IPS-18c (cell line): Measurements from ENCODE around the gene TMEM59.
A peak's percentile ranks its signal among the peaks of the same experiment; 100 is the strongest.
"Not testable (repeated sequence)": the region's sequence is repeated elsewhere in the genome, so short reads cannot be mapped to it uniquely, and the experiment has no call there.

Source experiments
- H3K4me3 ChIP-seq: 2 replicates; pipeline ENCODE4 v1.7.0; 2013; ENCODE audit warnings: low read depth, mild to moderate bottlenecking, low read length, moderate library complexity; ENCODE audit not compliant: insufficient read depth
- H3K9me3 ChIP-seq: one replicate; pipeline ENCODE4 v1.6.1; 2013; ENCODE audit warnings: mild to moderate bottlenecking, low read length, moderate library complexity; ENCODE audit not compliant: control insufficient read depth, insufficient read depth

Gene TMEM59

GRCh38 chr1:54052934-54053744 lies at the start of gene TMEM59, which contains the start of gene TCEANC2:
Gene TMEM59, minus strand, starts transcription at chr1:54053204. Its CDS starts 16 bp downstream, at chr1:54053188.
Gene TCEANC2, plus strand, starts transcription at chr1:54053608. Its CDS starts 815 bp downstream, at chr1:54054423.
- no peaks in the 10 kb centered on the region for H3K9me3 ChIP-seq
- H3K4me3 ChIP-seq = peak within 1 kb of the TSS; percentile 61

DNA sequence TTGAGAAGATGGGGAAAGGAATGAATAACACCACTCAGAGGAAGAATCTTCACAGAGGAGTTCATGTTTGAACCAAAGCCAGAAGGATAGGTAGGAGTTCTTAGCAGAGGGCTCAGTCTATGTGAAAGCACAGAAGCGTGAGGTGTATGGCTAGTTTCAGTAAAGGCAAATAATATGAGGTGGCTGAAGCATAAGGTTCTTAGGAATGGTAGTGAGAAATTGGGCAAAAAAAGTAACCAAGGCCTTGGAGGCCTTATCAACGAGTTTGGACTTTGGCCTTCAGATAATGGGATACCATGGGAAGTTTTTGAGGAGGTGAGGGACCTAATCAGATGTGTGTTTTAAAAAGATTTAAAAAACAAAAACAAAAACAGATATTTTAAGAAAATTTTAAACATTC lies 47.5 kb upstream of the TMEM59 start:
- no peaks in the 10 kb centered on the region for H3K9me3 ChIP-seq
- no peak overlapping the region for H3K4me3 ChIP-seq

- no peak overlapping the region for H3K4me3 ChIP-seq
- H3K9me3 ChIP-seq = no peaks in the 10 kb centered on the region
Observed at GRCh38 chr1:54099061-54099610, 46.1 kb upstream of the TMEM59 start.

DNA sequence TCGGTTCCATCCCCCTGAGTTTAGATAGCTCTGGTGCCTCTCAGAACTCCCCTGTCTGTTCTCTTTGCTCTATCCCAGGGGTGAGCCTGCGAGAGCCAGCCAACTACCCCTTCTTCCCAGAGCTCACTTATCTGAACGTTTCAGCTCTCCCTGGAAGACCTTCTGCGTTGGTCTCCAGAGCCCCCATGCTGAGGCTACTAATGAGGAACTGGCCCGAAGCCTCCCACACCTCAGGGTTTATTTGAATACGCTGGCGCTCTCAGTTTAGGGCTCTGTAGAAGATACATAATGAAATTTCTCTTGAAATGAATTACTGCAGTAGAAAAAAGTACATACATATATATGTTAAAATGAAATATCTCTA lies 43.9 kb upstream of the TMEM59 start:
- H3K4me3 ChIP-seq = no peak overlapping the region
- H3K9me3 ChIP-seq = no peaks in the 10 kb centered on the region

DNA sequence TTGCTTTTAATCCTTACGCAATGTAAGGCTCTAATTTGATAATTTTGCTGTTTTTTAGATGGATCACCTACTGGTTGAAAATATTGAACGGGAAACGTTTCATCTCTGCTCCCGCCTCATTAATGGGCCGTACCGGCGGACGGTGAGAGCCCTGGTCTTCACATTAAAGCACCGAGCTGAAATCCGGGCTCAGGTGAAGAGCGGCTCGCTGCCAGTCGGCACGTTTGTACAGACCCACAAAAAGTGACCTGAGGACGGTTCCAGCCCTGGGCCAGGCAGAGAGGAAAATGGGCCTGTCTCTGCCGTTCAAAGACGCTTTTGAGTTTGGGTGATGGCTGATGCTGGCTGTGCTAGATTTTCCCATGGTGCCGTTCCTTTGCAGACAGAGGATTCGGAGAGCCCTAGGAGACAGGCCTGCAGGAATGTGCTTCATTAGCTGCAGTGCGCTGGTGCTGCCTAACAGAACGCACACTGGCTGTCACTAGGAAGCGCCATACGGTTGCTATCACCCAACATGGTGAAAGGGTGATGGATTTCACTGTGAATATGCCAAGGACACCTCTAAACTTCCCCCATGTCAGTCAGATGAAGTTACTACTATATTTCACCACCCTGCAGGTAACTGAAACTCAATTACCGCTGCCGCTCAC lies 43.3 kb upstream of the TMEM59 start:
- H3K9me3 ChIP-seq = no peaks in the 10 kb centered on the region
- H3K4me3 ChIP-seq = no peak overlapping the region

GRCh38 chr1:54095546-54096226 lies 42.7 kb upstream of the TMEM59 start:
- no peak overlapping the region for H3K4me3 ChIP-seq
- H3K9me3 ChIP-seq = no peaks in the 10 kb centered on the region

GRCh38 chr1:54094730-54095105 lies 41.7 kb upstream of the TMEM59 start:
- H3K4me3 ChIP-seq, H3K9me3 ChIP-seq: not testable (repeated sequence)

GRCh38 chr1:54094001-54094729 lies 41.2 kb upstream of the TMEM59 start:
- Histone ChIP-seq H3K4me3 (no peak overlapping the region), H3K9me3 (no peaks in the 10 kb centered on the region)

GRCh38 chr1:54091666-54092065 lies 38.7 kb upstream of the TMEM59 start:
- Histone ChIP-seq H3K9me3 (no peaks in the 10 kb centered on the region), H3K4me3 (no peak overlapping the region)

GRCh38 chr1:54088385-54088784 lies 35.4 kb upstream of the TMEM59 start:
- Histone ChIP-seq H3K4me3 (no peak overlapping the region), H3K9me3 (no peaks in the 10 kb centered on the region)

DNA sequence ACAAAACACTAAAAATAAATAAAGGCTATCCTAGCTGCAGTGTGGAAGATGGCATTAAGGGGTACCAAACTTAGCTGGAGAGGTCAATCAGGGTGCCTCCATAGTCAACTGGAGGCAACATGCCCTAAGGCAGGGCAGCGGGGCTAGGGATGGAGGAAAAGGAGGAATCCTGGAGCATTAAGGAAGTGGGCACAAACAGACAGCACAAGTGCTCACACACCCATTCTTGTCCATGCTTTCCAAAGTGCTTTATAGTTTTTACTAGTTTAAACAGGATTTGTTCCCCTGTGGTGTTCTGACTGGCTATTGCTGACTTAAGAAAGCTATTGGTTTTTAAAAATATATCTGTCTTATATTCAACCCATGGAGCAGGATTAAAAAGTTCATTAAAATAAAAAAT lies 33.8 kb upstream of the TMEM59 start:
- no peaks in the 10 kb centered on the region for H3K9me3 ChIP-seq
- no peak overlapping the region for H3K4me3 ChIP-seq

- Histone ChIP-seq H3K9me3 (no peaks in the 10 kb centered on the region), H3K4me3 (no peak overlapping the region)
Observed at GRCh38 chr1:54084794-54085193, 31.8 kb upstream of the TMEM59 start.

- Histone ChIP-seq H3K4me3 (no peak overlapping the region), H3K9me3 (no peaks in the 10 kb centered on the region)
Observed at GRCh38 chr1:54081306-54082270, 28.6 kb upstream of the TMEM59 start.

DNA sequence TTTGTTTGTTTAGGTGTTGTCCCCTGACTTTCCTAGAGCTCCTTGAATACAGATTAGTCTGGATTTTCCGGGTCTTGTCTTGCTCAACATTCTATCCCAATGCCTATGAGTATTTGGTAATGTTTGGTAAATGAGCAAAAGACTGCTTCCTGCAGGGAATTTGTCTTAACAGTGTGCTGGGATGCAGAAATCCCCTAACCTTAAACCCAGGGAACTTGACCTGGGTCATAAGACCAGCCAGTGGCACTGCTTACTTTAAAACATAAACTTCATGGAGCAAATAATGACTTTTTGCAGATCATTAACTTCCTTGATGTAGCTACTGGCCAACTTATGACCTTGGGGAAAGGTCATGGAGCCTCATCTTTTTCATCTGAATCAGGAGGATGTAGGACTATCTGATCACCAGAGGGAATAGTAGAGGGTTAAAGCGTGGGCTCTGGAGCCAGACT lies 27.6 kb upstream of the TMEM59 start:
- Histone ChIP-seq H3K9me3 (no peaks in the 10 kb centered on the region), H3K4me3 (no peak overlapping the region)

DNA sequence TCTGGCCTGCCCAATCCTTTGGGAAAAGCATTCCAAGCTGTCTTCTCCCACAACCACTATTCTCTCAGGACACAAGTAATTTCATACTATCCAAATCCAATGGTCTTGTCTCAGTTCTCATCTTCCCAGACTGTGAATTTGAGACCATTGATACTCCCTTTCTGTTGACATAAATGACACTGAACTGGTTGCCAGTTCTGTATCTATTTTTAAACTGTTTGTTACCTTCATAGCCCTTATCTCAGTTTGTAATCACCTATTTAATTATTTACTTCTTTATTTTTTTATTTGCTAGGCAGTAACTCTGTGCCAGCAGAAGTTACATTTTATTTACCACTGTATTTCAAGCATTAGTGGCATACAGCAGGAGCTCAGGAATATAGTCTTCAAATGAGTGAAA lies 24.4 kb upstream of the TMEM59 start:
- Histone ChIP-seq H3K4me3 (no peak overlapping the region), H3K9me3 (no peaks in the 10 kb centered on the region)

GRCh38 chr1:54070171-54070837 lies 17.3 kb upstream of the TMEM59 start:
- Histone ChIP-seq H3K4me3 (no peak overlapping the region), H3K9me3 (peaks cover 2% of the 10 kb centered on the region)
